ENCODE results near the gene EVX2.

DNA sequence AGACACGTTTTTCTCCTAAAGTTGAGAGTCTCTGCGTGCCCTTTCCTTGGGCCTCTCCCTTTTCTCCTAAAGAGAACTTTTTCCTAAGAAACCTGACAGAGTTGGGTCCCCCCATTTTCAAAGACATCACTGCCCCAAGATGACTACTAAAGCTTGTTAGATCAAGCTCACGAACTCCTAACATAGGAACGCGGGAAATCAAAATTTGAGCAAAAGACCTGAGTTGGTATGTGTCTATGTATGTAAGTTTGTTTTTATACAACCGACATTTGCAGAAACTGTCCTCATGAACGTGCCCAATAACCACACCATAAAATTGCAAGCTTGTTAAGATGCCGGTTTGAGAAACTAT lies 10.1 kb upstream of the EVX2 start:
- TF ChIP-seq, protein P1, sequence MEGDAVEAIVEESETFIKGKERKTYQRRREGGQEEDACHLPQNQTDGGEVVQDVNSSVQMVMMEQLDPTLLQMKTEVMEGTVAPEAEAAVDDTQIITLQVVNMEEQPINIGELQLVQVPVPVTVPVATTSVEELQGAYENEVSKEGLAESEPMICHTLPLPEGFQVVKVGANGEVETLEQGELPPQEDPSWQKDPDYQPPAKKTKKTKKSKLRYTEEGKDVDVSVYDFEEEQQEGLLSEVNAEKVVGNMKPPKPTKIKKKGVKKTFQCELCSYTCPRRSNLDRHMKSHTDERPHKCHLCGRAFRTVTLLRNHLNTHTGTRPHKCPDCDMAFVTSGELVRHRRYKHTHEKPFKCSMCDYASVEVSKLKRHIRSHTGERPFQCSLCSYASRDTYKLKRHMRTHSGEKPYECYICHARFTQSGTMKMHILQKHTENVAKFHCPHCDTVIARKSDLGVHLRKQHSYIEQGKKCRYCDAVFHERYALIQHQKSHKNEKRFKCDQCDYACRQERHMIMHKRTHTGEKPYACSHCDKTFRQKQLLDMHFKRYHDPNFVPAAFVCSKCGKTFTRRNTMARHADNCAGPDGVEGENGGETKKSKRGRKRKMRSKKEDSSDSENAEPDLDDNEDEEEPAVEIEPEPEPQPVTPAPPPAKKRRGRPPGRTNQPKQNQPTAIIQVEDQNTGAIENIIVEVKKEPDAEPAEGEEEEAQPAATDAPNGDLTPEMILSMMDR (IDR thresholded peaks at IDR 0.05), result no peak
- TF ChIP-seq POLR2A (IDR thresholded peaks at IDR 0.05), result no peak

All from adrenal gland (tissue), 5 donors.